Right kidney (tissue), 9 donors: ENCODE results near the gene RHOXF2.
A peak's percentile ranks its signal among the peaks of the same experiment; 100 is the strongest.
"Not testable (repeated sequence)": the region's sequence is repeated elsewhere in the genome, so short reads cannot be mapped to it uniquely, and the experiment has no call there.

Source experiments
- DNase-seq: peaks from one replicate; pipeline ENCODE4 v3.0.0-alpha.2; 2016
- long read RNA-seq, 8 donors: transcript quantifications; one replicate each; lab custom pipeline, GENCODE V29; 2026

RHOXF2 gene, protein sequence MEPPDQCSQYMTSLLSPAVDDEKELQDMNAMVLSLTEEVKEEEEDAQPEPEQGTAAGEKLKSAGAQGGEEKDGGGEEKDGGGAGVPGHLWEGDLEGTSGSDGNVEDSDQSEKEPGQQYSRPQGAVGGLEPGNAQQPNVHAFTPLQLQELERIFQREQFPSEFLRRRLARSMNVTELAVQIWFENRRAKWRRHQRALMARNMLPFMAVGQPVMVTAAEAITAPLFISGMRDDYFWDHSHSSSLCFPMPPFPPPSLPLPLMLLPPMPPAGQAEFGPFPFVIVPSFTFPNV
- long read RNA-seq, donor 1, result 0 reads
- long read RNA-seq, donor 2, result 0 reads
- long read RNA-seq, donor 3, result 0 reads
- long read RNA-seq, donor 4, result 0 reads
- long read RNA-seq, donor 5, result 0 reads
- long read RNA-seq, donor 6, result 0 reads
- long read RNA-seq, donor 7, result 0 reads
- long read RNA-seq, donor 8, result 0 reads

DNA sequence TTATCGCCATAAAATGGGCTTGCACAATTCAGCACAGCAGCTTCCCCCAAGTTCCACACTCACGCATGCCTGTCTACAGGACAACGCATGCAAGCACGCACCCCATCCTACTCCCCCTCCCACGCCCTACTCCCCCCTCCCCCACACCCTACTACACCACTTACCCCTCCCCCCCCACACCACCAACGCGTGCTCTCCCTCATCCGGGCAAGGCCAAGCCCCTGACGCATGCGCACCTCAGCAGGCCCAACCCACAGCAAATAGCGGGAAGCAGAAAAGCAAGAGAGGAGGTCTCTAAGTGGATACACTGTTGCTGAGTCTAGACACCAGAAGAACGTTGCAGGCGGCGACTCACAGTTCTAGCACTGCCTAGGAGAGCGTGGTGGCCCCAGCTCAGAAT, at the start of gene RHOXF2:
RHOXF2 (plus strand) TSS at position 301 of the 400 bp plus-strand sequence. CDS start 138 bp downstream, outside the sequence.
- DNase-seq, result not testable (repeated sequence)

DNA sequence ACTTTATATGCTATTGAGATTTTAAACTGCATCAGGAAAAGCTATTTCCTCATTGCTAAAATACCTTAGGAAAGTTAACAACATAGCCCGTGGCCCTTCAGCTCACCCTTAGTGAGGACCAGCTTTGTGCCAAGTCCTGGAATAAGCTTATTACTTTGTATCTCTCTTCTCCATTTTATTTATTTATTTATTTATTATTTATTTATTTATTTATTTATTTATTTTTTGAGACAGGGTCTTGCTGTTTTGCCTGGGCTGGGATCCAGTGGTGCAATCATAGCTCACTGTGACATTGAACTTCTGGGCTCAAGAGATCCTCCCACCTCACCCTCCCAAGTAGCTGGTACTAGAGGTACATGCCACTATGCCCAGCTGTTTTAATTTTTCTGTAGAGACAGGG, 49.0 kb upstream of the RHOXF2 start:
- no peak for DNase-seq

DNA sequence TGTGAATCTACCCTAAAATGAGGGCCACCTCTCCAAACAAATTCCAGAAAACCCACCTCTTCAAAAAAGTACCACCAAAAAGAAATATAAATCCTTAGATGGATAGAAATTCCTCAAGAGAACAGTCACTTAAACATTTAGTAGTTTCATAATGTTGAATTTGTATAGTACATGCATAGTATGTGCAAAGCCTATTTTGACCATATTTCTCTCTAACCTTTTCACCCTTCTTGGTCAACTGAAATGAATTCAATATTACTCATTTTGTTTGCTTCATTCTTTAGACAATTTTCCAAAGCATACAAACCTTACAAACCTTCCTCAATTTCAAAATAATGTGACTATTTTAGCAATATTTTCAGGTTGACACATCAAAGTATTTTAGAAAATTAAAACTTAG, 46.8 kb upstream of the RHOXF2 start:
- no peak for DNase-seq

DNA sequence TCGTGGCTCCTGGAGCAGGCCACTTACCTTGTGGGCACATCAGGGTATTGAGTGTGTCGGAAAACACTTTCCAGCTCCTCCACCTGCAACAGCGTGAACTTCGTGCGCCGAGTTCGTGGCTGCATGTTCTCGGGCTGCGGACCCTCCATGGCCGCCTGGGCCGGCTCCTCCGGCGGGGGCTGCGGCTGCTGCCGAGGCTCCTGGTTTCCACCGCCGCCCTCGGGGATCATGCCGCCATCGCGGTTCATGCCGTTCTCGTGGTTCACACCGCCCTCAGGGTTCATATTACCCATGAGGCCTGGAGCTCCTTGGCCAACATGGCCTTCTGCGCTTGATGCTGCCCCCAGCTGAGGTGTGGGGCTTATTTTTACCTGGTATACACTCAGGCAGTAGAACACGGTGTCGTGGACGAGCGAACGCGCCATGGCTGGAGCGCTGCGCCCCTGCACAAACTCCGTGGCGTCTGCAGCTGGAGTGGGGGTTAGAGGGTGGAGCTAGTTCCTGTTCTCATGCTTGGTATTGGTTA, 42.9 kb upstream of the RHOXF2 start, which contains the start of gene RHOXF1:
RHOXF1 (minus strand) TSS at position 476 of the 526 bp plus-strand sequence; CDS start at position 425, 51 bp downstream.
- no peak for DNase-seq

DNA sequence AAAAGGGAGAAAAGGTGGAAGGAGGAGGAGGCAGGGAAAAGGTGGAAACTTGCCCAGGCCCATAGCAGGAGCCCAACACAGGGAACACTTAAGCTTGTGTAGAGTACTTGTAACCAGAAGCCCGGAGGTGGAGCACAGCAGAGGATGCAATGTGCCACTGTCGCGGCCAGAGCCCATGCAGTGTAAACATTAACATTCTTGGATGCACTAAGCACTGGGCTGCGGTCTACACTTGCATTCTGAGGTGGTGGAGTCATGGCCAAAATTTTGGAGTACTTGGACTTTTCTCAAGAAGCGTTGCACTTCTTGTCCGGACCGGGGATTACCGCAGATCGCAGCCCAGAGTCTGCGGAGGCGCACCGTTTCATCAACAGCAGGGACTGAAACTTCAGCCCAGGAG, 38.2 kb upstream of the RHOXF2 start:
- DNase-seq, result no peak

DNA sequence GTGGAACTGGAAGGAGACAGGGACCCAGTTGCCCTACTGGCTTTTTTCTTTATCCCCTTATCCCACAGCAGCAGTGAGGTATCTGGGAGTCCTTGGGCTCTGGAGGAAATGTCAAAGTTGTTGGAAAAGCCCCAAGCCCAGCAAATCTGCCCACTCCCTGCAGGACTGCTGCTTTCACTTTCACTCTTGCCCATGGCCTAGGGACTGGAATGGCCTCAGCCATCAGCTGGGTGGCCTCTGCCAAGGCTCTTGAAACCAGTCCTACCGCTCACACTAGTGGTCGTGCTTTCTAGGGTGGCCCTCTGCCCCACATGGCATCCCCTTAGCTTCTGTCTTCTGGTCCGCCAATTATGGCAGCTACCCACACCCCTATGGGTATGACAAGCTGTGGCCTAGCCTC, 33.0 kb upstream of the RHOXF2 start:
- DNase-seq, result no peak

DNA sequence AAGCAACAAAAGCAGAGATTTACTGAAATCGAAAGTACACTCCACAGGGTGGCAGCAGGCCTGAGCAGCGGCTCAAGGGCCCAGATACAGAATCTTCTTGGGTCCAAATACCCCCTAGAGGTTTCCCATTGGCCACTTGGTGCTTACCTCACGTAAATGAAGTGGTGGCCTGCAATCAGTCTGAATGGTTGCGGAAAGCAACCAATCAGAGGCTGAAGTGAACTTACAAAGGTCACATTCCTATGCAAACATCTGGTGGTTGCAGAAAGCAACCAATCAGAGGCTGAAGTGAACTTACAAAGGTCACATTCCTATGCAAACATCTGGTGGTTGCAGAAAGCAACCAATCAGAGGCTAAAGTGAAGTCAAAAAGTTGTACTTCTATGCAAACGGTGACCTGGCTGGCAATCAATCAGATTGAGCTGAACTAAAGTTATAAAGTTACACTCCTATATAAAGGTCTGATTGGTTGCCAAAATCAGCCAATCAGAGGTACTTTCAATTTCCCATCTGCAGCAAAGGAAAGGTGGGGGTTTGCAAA, 30.0 kb upstream of the RHOXF2 start:
- DNase-seq, result not testable (repeated sequence)

DNA sequence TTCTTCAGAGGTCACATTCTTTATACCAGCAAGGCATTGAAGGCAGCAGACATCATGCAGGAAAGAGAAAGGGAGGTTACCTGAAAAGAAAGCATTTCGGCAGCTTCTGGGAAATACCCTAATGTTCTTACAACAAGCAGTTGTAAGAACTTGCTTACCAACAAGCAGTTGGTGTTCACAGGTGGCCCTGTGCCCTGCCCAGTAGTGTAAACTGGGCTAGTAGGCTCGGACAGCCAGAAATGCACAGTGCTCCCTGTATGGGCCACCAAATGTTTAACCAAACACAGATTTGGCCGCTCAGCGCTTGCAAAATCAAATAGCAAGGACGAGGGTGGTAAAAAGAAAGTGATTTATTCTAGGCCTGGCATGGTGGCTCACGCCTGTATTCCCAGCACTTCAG, 22.3 kb upstream of the RHOXF2 start:
- no peak for DNase-seq

DNA sequence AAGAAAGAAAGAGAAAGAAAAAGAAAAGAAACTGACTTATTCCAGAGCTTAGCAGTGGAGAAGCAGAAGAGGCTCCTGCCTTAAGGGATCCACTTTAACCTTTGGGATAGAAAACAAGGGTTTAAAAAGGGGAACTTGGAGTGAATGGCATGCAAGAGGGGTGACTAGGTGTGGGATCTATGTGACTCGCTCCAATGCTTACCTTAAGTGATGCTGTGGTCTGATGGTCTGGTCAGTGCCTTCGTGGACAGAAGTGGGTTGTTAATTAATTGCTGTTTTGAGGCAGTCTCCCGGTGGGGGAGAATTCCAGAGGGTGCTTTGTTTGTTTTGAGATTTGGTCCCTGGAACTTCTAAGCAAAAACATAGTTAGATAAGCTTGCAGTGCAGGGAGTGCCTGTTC, 21.6 kb upstream of the RHOXF2 start:
- DNase-seq, result no peak

DNA sequence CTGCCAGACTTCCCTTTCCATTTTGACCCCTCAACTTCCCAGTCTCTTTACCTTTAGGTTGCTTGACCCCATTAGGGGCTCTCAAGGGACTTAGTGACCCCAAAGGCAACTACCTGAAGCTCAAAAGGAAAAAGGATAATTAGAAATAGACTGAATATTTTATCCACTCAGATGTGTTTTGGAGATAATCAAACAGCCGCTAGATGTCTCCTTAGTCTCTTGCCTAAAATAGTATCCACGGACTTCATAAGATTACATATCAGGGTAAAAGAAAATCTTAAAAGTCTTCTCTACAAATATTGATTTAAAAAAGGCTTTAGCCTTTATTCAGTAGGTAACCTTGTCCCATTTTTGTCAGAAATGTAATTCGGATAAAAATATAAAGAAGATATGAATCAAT, 21.0 kb upstream of the RHOXF2 start:
- DNase-seq, result no peak

DNA sequence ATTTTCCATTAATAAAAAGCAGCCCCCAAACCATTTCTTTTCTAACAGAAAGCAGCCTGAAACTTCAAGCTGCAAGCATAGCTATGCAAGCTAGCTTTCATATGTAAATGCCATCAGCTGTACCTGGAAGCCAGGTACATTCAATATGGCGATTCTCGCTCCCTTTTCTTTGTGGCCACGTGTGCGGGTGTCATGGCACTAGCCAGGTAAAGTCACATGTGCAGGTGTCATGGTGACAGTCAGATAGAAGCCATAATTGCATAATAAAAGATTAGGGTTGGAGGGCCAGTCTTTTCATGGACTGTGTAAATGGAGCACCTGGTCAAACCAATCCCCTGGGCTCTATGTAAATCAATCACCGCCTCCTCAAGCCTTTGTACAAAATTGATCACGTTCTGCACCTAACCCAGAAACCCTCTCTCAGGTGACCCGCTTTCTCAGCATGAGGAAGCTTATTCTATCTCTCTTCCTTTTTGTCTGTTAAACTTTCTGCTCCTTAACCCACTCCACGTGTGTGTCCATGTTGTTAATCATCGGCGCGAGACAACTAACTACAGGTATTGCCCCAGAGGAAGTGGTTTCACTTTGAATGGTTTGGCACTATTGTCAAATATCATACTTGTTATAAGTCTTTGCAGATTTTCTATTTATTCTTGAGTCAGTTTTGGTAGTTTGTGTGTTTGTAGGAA, 18.0 kb upstream of the RHOXF2 start:
- no peak for DNase-seq

DNA sequence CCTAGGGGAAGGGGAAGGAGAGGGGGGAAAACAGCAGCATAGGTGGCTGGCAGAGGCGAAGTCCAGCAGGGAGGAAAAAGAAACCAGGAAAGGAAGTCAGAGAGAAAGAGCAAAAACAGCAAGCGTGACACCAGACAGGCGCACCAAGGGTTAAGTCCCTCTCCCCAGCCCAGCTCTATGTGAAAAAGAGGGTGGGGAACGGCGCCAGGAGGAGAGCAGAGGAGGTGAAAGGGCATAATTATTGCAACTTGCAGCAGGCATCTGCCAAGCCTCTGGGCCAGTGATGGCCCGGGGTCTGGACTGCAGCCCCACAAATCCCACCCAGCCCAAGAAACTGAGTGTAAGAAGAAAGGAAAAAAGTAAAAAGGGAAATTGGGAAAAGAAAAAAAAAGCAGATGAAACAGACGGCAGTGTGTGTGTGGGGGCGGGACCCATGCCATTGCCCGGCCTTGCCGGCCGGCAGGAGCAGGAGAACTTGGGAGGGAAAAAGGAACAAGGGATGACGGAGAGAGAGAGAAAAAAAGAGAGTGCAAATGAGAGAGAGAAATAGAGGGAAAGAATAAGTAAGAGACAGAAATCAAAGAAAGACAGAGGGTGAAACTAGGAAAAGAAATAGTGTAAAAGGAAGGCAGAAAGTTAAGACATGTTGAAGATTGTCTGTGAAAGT, 14.1 kb upstream of the RHOXF2 start:
- DNase-seq, result peak; percentile 36

DNA sequence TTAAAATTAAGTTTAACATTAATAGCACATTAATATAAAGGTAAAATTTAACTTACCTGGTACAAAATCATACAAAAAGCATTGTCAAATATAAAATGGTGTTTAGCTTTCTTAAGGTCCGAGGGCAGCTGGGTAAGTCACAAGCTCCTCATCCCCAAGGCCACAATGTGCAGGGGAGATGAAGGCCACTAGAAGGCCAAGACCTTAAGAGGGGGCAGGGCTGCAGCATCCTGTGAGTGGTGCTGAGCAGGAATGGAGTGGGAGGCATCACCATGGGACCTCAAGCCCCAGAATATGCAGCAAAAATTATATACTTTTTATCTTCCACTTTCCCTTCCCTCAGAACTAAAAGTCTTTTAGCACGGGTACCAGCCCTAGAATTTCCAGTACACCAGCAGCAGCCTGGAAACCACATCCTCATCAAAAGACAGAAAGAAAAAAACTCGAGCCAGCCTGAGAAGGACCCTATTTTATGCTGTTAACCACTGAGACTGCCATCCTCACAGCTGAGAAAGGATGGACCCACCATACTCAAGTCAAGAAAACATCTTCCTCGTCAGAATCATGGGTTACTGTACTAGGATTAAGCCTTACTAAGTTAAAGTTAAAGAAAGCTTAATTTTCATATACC, 13.0 kb upstream of the RHOXF2 start:
- no peak for DNase-seq

DNA sequence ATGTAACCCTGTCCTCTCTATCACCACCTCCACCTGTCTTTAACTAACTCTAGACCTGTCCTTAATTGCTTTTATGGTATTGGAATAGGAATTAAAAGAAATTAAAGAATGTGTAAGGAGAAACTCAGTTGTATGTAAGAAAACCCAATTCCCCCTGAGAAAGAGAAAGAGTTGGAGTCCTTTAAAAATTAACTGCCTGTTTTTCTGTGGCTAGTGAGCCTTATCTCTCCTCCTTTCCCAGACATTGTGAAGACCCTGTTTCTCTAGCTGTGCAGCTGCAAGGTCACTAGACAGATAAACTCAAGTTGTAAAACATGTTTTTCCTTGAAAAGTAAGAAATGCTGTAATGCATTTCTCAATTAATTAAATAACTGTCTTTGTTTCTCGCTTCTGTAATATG, 12.1 kb upstream of the RHOXF2 start:
- DNase-seq, result not testable (repeated sequence)

DNA sequence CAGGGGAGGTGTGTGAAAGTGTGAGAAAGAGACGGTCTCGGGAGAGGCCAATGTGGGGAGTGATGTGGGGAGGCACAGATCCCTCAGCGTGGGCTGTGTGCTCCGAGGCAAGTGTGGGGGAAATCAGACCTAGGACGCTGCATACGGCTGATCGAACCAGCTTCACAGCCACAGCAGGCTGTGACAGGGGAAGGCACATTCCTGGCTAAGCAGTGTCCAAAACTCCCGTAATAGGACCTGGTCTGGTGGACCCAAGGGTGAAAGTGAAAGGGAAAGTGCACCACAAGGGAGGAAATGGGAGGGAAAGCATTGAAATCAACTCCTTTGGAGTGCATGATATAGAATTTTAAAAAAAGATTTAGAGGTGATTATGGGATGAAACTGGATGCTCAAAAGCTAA, 10.9 kb upstream of the RHOXF2 start:
- DNase-seq, result no peak

DNA sequence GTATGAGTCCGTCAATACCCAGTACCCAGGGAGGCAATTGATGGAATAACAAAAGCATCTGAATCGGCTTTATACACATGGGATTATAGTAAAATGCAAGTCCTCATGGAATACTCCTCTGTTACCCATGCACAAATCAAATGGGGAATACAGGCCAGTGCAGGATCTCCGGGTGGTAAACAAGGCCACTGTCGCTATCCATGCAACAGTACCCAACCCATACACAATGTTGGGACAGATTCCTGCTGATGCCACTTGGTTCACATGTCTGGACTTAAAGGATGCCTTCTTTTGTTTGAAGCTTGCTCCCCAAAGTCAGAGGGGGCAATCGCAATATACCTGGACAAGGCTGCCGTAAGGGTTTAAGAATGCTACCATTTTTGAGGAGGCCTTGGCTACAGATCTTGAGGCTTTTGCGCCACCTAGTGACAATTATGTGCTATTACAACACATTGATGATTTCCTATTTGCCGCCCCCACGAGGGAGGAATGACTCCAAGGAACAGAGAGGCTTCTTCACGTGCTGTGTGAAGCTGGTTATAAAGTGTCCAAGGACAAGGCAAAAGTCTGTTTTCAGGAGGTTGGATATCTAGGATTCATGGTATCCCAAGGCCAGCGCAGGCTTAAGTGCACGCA, 8.2 kb upstream of the RHOXF2 start:
- DNase-seq, result not testable (repeated sequence)

DNA sequence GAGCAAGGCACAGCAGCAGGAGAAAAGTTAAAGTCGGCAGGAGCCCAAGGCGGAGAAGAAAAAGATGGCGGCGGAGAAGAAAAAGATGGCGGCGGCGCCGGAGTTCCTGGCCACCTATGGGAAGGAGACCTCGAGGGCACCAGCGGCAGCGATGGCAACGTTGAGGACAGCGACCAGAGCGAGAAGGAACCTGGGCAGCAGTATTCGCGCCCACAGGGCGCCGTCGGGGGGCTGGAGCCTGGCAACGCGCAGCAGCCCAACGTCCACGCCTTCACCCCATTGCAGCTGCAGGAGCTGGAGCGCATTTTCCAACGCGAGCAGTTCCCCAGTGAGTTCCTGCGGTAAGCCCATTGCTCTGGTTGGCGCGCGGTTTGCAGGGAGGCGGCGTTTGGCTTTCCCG, 673 bp downstream of the RHOXF2 start:
- DNase-seq, result not testable (repeated sequence)

DNA sequence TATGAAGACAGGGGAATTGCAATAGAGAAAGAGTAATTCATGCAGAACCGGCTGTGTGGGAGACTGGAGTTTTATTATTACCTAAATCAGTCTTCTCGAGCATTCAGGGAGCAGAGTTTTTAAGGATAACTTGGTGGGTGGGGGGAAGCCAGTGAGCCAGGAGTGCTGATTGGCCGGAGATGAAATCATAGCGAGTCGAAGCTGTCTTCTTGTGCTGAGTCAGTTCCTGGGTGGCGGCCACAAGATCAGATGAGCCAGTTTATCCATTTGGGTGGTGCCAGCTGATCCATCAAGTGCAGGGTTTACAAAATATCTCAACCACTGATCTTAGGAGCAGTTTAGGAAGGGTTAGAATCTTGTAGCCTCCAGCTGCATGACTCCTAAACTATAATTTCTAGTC, 34.8 kb downstream of the RHOXF2 start:
- DNase-seq, result not testable (repeated sequence)

DNA sequence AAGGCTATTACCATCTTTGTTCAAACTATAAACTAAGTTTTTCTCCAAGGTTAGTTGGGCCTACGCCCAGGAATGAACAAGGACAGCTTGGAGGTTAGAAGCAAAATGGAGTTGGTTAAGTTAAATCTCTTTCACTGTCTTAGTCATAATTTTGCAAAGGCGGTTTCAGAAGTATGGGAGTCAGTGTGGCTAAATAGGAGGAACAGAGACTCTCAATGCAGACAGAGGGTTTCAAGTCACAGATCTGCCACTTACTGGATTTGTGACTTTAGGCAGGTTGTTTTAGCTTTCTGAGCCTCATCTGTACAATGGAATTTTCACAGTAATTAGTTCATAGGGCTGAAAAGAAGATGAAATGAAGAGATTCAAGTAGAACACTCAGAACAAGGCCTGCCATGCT, 35.3 kb downstream of the RHOXF2 start:
- not testable (repeated sequence) for DNase-seq

DNA sequence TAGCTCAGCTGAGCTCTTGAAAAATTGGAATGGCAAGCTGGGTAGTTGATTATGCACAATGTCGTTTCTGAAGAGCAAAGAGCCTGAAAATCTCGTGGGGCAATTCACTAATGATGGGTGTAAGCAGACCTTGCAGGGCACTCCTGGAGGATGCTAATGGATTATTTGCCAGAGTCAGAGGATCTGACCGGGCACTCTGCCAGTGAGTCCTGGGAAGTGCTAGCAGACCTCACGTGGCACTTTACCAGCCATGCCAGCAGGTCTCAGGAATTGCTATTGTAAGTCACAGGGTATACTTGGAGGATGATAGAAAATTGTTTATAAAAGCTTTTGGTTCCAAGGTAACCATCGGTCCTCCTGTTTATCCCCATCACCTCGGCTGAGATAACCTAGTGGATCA, 37.4 kb downstream of the RHOXF2 start:
- DNase-seq, result not testable (repeated sequence)

DNA sequence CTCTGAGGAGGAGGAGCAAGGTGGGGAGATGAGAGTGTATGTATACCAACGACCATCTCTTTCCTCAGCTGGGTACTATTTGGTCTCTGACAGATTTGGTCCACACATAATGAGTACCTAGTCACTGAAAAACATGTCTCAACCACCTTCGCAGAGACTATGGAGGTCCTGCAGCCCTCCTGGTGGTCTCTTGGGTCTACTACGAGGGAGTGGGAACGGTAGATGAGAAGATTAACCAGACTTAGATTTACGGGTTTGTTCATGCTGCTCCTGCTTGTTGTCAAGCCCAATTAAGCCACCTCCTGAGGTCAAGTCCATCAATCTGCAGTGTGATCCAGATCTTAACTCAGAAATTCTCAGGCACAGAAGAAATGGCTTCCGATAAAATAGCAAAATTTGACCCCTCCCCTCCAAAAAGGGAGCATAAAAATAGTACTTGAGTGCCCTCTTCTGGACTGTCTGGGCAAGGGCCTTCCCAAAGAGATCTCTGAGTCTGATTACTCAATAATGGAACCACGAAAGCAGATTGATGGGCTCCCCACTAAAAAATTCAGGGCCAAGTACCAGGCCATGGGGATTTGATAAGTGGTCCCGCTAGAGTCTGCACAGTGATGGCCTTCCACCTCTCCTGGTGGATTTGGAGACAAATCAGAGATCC, 38.3 kb downstream of the RHOXF2 start:
- DNase-seq, result not testable (repeated sequence)
